ENCODE measurements around the gene TRAF3IP1.

Gene TRAF3IP1

DNA sequence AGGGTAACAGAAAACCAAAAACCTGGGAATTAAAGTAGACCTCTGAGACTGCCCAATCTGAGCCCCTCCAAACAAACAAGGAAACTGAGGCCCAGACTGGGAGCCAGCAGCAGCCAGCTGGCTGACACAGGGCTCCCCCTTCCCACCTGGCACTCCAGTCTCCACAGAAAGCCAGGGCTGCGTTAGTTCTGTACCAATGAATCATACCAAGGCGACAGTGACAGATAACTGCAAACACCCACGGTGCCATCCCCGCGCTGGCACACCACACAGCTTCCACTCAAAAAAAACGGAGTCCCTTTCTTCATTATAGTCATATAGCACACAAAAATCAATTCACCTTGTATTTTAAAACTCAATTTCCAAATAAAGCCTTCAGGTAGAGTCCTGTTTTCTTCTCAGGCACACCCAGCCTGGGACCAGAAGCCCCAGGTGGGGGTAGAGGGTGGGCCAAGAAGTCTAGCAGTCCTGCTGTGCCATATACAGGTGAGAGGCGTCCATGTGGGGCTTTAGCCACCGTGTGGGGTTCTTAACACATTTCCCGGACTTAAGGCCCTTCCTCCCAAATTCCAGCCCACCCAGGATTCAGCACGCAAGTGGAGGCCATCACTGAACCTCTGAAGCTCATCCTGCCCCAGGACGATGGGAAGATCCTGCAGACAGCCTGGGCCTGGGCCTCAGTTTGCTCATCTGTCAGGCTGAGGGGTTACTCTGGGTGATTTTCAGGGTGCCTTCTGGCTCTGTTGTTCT lies 33.2 kb upstream of the TRAF3IP1 start:
- DNase-seq (ENCODE audit: insufficient read length, low spot score) (no peak), FAIRE-seq (no peak)
- TF ChIP-seq POLR2A (IDR thresholded peaks at IDR 0.05; ENCODE audit: low read depth, low read length) = no peak
- TF ChIP-seq PAX5 (IDR thresholded peaks at IDR 0.05; ENCODE audit: insufficient read depth, low read length, severe bottlenecking) = no peak
- TF ChIP-seq SPI1 (IDR thresholded peaks at IDR 0.05; ENCODE audit: low read depth, low read length) = no peak
- no peak for TF ChIP-seq POU2F2 (IDR thresholded peaks at IDR 0.05; ENCODE audit: low read depth, low read length)
- no peak for TF ChIP-seq POLR2AphosphoS5 (IDR thresholded peaks at IDR 0.05; ENCODE audit: low read depth, low read length)
- TF ChIP-seq TAF1 (IDR thresholded peaks at IDR 0.05; ENCODE audit: low read depth, low read length) = no peak

GRCh38 chr2:238287737-238288649 lies 32.3 kb upstream of the TRAF3IP1 start, which contains the start of gene PER2:
Gene PER2 (minus strand): TSS chr2:238288610. CDS start chr2:238277936, 10,674 bp downstream.
- FAIRE-seq (no peak), DNase-seq (ENCODE audit: insufficient read length, low spot score) (peak; percentile 59)

DNA sequence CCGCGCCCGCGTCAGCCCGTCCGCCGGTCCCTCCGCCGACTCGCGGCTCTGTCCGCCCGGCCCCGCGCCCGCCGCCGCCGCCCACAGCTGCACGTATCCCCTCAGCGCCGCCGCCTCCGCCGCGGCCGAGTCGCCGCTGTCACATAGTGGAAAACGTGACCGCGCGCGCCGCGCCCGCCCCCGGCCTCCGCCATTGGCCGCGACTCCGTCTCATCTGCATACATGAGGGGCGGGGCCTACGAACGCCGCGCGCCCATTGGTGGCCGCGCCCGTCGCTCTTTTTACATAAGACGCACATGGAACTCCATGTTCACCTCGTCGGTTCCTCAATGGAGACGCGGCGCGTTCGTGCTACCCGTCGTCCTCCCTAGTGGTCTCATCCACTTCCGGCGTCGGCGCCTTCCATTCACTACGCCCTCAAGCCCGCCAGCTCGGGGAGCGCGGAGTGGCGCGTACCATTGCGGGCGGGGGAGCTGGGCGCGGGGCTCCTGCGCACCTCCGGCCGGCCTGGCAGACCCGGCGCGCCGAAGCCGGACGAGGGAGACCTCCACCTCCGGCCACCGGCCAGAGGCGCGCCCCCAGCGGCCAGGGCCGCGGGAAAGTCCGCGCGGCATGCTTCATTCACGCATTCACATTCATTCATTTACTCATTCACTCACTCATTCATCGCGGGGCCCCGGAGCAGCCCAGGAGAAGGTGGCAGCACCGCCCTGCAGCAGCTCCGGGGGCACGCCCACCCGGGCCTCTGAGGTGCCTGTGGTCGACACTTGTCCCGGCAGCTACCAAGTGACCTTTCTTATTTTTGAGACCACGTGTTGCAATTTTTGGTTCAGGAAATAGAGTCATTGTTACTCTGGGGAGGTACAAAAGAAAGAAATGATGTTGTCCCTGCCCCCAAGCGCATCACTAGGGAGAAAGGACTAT lies 31.4 kb upstream of the TRAF3IP1 start:
- FAIRE-seq (peak; percentile 99), DNase-seq (ENCODE audit: insufficient read length, low spot score) (peak; percentile 93)
- TF ChIP-seq SPI1 (IDR thresholded peaks at IDR 0.05; ENCODE audit: low read depth, low read length) = no peak
- peak; percentile 98 for TF ChIP-seq POU2F2 (IDR thresholded peaks at IDR 0.05; ENCODE audit: low read depth, low read length)
- peak; percentile 51; the same call in 1 of the 2 replicates for TF ChIP-seq TAF1 (IDR thresholded peaks at IDR 0.05; ENCODE audit: low read depth, low read length)
- peak; percentile 58; the same call in 1 of the 2 replicates for TF ChIP-seq POLR2A (IDR thresholded peaks at IDR 0.05; ENCODE audit: low read depth, low read length)
- peak; percentile 51; the same call in 1 of the 2 replicates for TF ChIP-seq POLR2AphosphoS5 (IDR thresholded peaks at IDR 0.05; ENCODE audit: low read depth, low read length)
- no peak for TF ChIP-seq PAX5 (IDR thresholded peaks at IDR 0.05; ENCODE audit: insufficient read depth, low read length, severe bottlenecking)

More at GRCh38 chr2:238287737-238288649, 32.3 kb upstream of the TRAF3IP1 start, which contains the start of gene PER2:
- TF ChIP-seq POU2F2 (IDR thresholded peaks at IDR 0.05; ENCODE audit: low read depth, low read length) (0 out of 2 replicates have a peak, but pooled peaks have one; percentile 36), POLR2AphosphoS5 (IDR thresholded peaks at IDR 0.05; ENCODE audit: low read depth, low read length) (no peak), TAF1 (IDR thresholded peaks at IDR 0.05; ENCODE audit: low read depth, low read length) (0 out of 2 replicates have a peak, but pooled peaks have one; percentile 7), PAX5 (IDR thresholded peaks at IDR 0.05; ENCODE audit: insufficient read depth, low read length, severe bottlenecking) (no peak), POLR2A (IDR thresholded peaks at IDR 0.05; ENCODE audit: low read depth, low read length) (no peak)

GRCh38 chr2:238289574-238289973 lies 30.7 kb upstream of the TRAF3IP1 start:
- no peak for FAIRE-seq
- DNase-seq (ENCODE audit: insufficient read length, low spot score) = no peak
- TF ChIP-seq SPI1 (IDR thresholded peaks at IDR 0.05; ENCODE audit: low read depth, low read length) = no peak
- TF ChIP-seq PAX5 (IDR thresholded peaks at IDR 0.05; ENCODE audit: insufficient read depth, low read length, severe bottlenecking) = no peak
- TF ChIP-seq POLR2A (IDR thresholded peaks at IDR 0.05; ENCODE audit: low read depth, low read length) = no peak
- TF ChIP-seq POU2F2 (IDR thresholded peaks at IDR 0.05; ENCODE audit: low read depth, low read length) = no peak
- TF ChIP-seq TAF1 (IDR thresholded peaks at IDR 0.05; ENCODE audit: low read depth, low read length) = no peak
- TF ChIP-seq POLR2AphosphoS5 (IDR thresholded peaks at IDR 0.05; ENCODE audit: low read depth, low read length) = no peak

GRCh38 chr2:238290091-238290509 lies 30.2 kb upstream of the TRAF3IP1 start:
- FAIRE-seq = no peak
- no peak for DNase-seq (ENCODE audit: insufficient read length, low spot score)
- no peak for TF ChIP-seq TAF1 (IDR thresholded peaks at IDR 0.05; ENCODE audit: low read depth, low read length)
- TF ChIP-seq POLR2AphosphoS5 (IDR thresholded peaks at IDR 0.05; ENCODE audit: low read depth, low read length) = no peak
- TF ChIP-seq POLR2A (IDR thresholded peaks at IDR 0.05; ENCODE audit: low read depth, low read length) = no peak
- no peak for TF ChIP-seq PAX5 (IDR thresholded peaks at IDR 0.05; ENCODE audit: insufficient read depth, low read length, severe bottlenecking)
- no peak for TF ChIP-seq POU2F2 (IDR thresholded peaks at IDR 0.05; ENCODE audit: low read depth, low read length)
- no peak for TF ChIP-seq SPI1 (IDR thresholded peaks at IDR 0.05; ENCODE audit: low read depth, low read length)

DNA sequence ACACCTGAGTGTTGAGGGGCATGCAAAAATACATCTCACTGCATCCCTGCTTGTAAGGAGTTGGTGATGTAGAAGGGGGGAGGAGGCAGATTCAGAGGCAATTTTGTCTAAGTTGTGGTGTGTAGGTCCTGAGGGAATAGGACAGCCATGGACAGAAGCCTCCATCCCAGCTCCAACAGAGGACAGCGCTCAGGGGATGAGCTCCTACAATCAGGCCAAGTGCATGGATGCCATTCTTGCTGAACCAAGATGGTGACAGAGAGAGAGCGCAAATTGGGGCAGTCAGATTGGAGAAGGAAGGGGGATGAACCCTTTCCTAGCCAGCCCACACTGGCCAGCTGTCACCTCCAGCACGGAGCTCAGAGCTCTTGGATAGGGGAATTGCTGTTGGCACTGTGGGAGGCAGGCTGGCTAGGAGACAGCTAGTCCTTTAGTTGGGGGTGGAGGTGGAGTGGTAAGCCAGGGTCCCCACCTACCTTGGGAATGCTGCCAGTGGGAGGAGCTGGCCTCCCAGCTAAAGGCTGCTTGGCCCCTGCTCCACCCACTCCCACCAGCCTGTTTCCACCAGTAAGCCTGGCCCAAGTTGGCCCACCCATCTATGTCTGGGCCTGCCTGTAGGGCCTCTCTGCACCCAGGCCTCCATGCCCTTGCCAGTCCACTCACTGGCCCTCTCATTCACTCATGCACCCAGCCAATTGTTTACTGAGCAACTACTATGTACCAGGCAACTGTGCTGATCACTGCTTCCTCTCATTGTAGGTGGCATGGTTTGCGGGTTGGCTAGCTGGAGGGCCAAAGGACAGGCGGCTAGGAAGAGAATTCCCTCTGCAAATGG lies 29.4 kb upstream of the TRAF3IP1 start:
- FAIRE-seq = no peak
- no peak for TF ChIP-seq POU2F2 (IDR thresholded peaks at IDR 0.05; ENCODE audit: low read depth, low read length)
- TF ChIP-seq POLR2AphosphoS5 (IDR thresholded peaks at IDR 0.05; ENCODE audit: low read depth, low read length) = no peak
- TF ChIP-seq SPI1 (IDR thresholded peaks at IDR 0.05; ENCODE audit: low read depth, low read length) = no peak
- no peak for TF ChIP-seq TAF1 (IDR thresholded peaks at IDR 0.05; ENCODE audit: low read depth, low read length)
- TF ChIP-seq PAX5 (IDR thresholded peaks at IDR 0.05; ENCODE audit: insufficient read depth, low read length, severe bottlenecking) = no peak
- TF ChIP-seq POLR2A (IDR thresholded peaks at IDR 0.05; ENCODE audit: low read depth, low read length) = no peak
- DNase-seq (ENCODE audit: insufficient read length, low spot score) = no peak

DNA sequence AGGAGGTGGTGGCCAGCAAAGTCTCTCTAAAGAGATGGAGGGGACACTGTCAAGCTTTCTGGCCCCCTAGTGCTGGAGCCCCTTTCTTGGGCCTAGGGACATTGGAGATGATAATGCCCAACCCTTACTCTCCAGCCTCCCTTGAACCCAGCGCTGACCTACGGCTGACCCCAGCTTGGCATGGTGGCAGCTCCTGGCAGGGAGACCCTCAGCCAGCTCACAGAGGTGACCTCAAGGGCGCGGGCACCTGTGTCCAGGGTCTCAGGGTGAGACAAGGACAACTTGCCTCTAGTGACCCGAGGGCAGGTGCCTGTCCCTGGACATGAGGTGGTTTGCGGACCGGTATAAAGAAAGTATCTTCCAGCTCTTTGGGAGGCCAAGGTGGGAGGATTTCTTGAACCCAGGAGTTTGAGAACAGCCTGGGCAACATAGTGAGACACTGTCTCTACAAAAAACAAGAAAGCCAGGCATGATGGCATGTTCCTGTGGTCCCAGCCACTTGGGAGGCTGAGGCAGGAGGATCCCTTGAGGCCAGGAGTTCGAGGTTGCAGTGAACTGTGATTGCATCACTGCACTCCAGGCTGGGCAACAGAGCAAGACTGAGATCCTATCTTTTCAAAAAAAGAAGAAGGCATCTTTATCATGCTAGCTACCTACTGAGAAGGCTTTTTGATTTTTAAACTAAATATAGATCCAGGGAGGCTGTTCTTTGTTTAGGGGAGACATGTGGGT lies 28.6 kb upstream of the TRAF3IP1 start:
- DNase-seq (ENCODE audit: insufficient read length, low spot score) = no peak
- no peak for FAIRE-seq
- TF ChIP-seq SPI1 (IDR thresholded peaks at IDR 0.05; ENCODE audit: low read depth, low read length) = no peak
- no peak for TF ChIP-seq TAF1 (IDR thresholded peaks at IDR 0.05; ENCODE audit: low read depth, low read length)
- TF ChIP-seq POLR2AphosphoS5 (IDR thresholded peaks at IDR 0.05; ENCODE audit: low read depth, low read length) = no peak
- TF ChIP-seq PAX5 (IDR thresholded peaks at IDR 0.05; ENCODE audit: insufficient read depth, low read length, severe bottlenecking) = no peak
- TF ChIP-seq POLR2A (IDR thresholded peaks at IDR 0.05; ENCODE audit: low read depth, low read length) = no peak
- TF ChIP-seq POU2F2 (IDR thresholded peaks at IDR 0.05; ENCODE audit: low read depth, low read length) = no peak
